Testis (tissue), 3 donors: ENCODE results near the gene SLC27A6. TPM values are rescaled to one million over a fixed set of nuclear protein-coding genes. Genes with fewer than 3 reads are reported as not detected.

ENCODE experiments used
- DNase-seq: peaks from one replicate; pipeline ENCODE4 v3.0.0-alpha.2; 2019
- H3K27ac ChIP-seq, 2 donors: fragments of 200-600 bp; sonication (generic); one replicate each; pipeline ENCODE4 v1.5.1; 2019
- H3K27me3 ChIP-seq: fragments of 200-600 bp; sonication (generic); one replicate; pipeline ENCODE4 v1.5.1; 2019
- H3K36me3 ChIP-seq: fragments of 200-600 bp; sonication (generic); one replicate; pipeline ENCODE4 v1.5.1; 2017; ENCODE audit warnings: low read depth; ENCODE audit errors: missing control alignments
- H3K4me1 ChIP-seq: fragments of 200-600 bp; sonication (generic); one replicate; pipeline ENCODE4 v1.5.1; 2019
- H3K4me3 ChIP-seq, 2 donors: fragments of 200-600 bp; sonication (generic); one replicate each; pipeline ENCODE4 v1.5.1; 2017 to 2019
- H3K9me3 ChIP-seq: fragments of 200-600 bp; sonication (generic); one replicate; pipeline ENCODE4 v1.5.1; 2017
- POLR2A ChIP-seq: fragments of 450-650 bp; IDR thresholded peaks from one replicate; pipeline ENCODE4 v1.6.1; 2017; ENCODE audit warnings: antibody characterized with exemption, mild to moderate bottlenecking, moderate library complexity
- WGBS, 2 donors: methylation state at CpG; one replicate each; pipeline ENCODE4 v1.1.5; 2018; 5-methylcytosine and 5-hydroxymethylcytosine counted together
- intact Hi-C: fragments of 100-400 bp; cut with DNase I; formaldehyde crosslinking; loops from one replicate; pipeline ENCODE4 v1.15.1; 2023; ENCODE audit warnings: low total_unique reads
- polyA plus RNA-seq: library from polyadenylated mRNA; stranded (reverse); fragments of 350-450 nt; fragmentation: Illumina TruSeq; extraction: RNeasy Lipid Tissue Mini Kit (QIAGEN cat#74804); gene quantifications from one replicate; pipeline ENCODE4 v1.2.3, GENCODE V29; 2014; ENCODE audit warnings: low read depth, low replicate concordance; ENCODE audit not compliant: insufficient read depth
- total RNA-seq, 2 donors: library from RNA; depleted of rRNA; stranded (reverse); fragments of >200 nt; gene quantifications; one replicate each; pipeline ENCODE4 v1.2.3, GENCODE V29; 2016
- TF ChIP-seq, protein P1 (sequence below), 3 experiments: fragments of 450-650 bp in 2 of 3; fragments of 200-600 bp in 1 of 3; sonication (generic) in 1 of 3; IDR thresholded peaks; one replicate each; pipeline ENCODE4 v1.5.1; 2016 to 2019; ENCODE audit warnings: antibody characterized with exemption in 3 of 3, mild to moderate bottlenecking in 2 of 3, moderate library complexity in 1 of 3

Gene SLC27A6
- total and polyA plus RNA-seq, 3 donors from 2014 or later = 6.1 to 36.4 (median 30.0) TPM

- no peaks in the 10 kb centered on the region for H3K36me3 ChIP-seq
- H3K4me3 ChIP-seq = no peak overlapping the region
- no peak for DNase-seq
- no peak for TF ChIP-seq POLR2A
- TF ChIP-seq, protein P1, sequence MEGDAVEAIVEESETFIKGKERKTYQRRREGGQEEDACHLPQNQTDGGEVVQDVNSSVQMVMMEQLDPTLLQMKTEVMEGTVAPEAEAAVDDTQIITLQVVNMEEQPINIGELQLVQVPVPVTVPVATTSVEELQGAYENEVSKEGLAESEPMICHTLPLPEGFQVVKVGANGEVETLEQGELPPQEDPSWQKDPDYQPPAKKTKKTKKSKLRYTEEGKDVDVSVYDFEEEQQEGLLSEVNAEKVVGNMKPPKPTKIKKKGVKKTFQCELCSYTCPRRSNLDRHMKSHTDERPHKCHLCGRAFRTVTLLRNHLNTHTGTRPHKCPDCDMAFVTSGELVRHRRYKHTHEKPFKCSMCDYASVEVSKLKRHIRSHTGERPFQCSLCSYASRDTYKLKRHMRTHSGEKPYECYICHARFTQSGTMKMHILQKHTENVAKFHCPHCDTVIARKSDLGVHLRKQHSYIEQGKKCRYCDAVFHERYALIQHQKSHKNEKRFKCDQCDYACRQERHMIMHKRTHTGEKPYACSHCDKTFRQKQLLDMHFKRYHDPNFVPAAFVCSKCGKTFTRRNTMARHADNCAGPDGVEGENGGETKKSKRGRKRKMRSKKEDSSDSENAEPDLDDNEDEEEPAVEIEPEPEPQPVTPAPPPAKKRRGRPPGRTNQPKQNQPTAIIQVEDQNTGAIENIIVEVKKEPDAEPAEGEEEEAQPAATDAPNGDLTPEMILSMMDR (IDR thresholded peaks at IDR 0.05) = no peak
- no peaks in the 10 kb centered on the region for H3K27me3 ChIP-seq
- no peaks in the 10 kb centered on the region for H3K4me1 ChIP-seq
- WGBS, 2 donors = 22 to 36% methylated on average over 2 of the region's 2 CpGs
- no peaks in the 10 kb centered on the region for H3K9me3 ChIP-seq
- no peak overlapping the region for H3K27ac ChIP-seq
- intact Hi-C loops = no loop called here
Measured at GRCh38 chr5:128956164-128956563, 9.1 kb upstream of the SLC27A6 start.

DNA sequence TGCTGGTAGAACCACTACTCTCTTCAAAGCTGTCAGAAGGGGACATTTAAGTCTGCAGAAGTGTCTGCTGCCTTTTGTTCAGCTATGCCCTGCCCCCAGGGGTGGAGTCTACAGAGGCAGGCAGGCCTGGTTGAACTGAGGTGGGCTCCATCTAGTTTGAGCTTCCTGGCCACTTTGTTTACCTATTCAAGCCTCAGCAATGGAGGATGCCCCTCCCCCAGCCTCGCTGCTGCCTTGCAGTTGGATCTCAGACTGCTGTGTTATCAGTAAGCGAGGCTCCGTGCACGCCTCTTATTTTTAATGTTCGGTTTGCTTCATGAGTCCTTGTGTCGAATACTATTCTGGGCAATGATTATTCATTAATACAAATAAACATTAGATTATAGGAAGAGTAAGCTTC lies 3.1 kb upstream of the SLC27A6 start:
- WGBS, 2 donors = 87 to 94% methylated on average over 6 of the region's 6 CpGs
- no peaks in the 10 kb centered on the region for H3K9me3 ChIP-seq
- H3K4me1 ChIP-seq = no peaks in the 10 kb centered on the region
- no peak for DNase-seq
- TF ChIP-seq POLR2A = no peak
- TF ChIP-seq, protein P1 (IDR thresholded peaks at IDR 0.05) = no peak
- no peaks in the 10 kb centered on the region for H3K27me3 ChIP-seq
- intact Hi-C loops = no loop called here
- H3K36me3 ChIP-seq = no peaks in the 10 kb centered on the region
- H3K4me3 ChIP-seq = no peak overlapping the region
- H3K27ac ChIP-seq = no peak overlapping the region

DNA sequence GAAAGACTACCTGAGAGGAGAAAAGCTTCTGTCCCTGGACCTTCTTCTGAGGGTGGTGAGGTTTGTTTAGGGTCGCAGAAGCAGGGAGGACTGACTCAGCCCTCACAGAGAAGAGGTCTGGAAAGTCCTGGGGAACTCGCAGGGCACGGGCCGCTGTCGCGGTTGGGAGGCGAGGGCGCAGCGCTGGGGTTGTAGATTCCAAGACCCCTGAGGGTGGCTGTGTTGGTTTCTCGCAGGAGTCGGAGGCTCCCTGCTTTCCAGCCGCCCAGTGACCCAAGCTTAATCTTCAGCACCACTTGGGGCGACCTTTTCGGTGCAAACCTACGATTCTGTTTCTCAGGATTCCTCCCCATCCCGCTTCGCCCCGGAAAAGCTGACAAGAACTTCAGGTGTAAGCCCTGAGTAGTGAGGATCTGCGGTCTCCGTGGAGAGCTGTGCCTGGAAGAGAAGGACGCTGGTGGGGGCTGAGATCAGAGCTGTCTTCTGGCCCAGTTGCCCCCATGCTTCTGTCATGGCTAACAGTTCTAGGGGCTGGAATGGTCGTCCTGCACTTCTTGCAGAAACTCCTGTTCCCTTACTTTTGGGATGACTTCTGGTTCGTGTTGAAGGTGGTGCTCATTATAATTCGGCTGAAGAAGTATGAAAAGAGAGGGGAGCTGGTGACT lies 482 bp downstream of the SLC27A6 start:
- TF ChIP-seq POLR2A = no peak
- TF ChIP-seq, protein P1 (IDR thresholded peaks at IDR 0.05) = no peak
- no peaks in the 10 kb centered on the region for H3K9me3 ChIP-seq
- H3K4me1 ChIP-seq = no peaks in the 10 kb centered on the region
- WGBS, 2 donors = 40 to 44% methylated on average over 16 to 24 of the region's 24 CpGs
- peak overlapping the region; percentile 47 to 65 for H3K4me3 ChIP-seq
- DNase-seq = peak; percentile 23
- H3K27me3 ChIP-seq = no peaks in the 10 kb centered on the region
- intact Hi-C loops = no loop called here
- H3K27ac ChIP-seq = peak overlapping the region in 1 of 2 donors; percentile 59
- H3K36me3 ChIP-seq = no peaks in the 10 kb centered on the region

DNA sequence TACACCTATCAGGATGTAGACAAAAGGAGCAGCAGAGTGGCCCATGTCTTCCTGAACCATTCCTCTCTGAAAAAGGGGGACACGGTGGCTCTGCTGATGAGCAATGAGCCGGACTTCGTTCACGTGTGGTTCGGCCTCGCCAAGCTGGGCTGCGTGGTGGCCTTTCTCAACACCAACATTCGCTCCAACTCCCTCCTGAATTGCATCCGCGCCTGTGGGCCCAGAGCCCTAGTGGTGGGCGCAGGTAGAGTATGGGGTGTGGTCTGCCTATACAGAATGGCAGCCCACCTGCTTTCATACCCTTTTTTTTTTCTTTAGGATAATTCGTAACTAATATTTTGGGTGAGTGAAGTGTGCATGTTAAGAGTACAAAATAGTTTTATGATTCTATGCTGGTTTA lies 1.1 kb downstream of the SLC27A6 start:
- no peaks in the 10 kb centered on the region for H3K9me3 ChIP-seq
- H3K4me1 ChIP-seq = no peaks in the 10 kb centered on the region
- no peak overlapping the region for H3K27ac ChIP-seq
- no peaks in the 10 kb centered on the region for H3K36me3 ChIP-seq
- 57 to 87% methylated on average over 12 of the region's 12 CpGs for WGBS, 2 donors
- intact Hi-C loops = no loop called here
- peak; percentile 20 for DNase-seq
- H3K4me3 ChIP-seq = peak overlapping the region in 1 of 2 donors; percentile 65
- H3K27me3 ChIP-seq = no peaks in the 10 kb centered on the region
- TF ChIP-seq, protein P1 (IDR thresholded peaks at IDR 0.05) = no peak
- no peak for TF ChIP-seq POLR2A

DNA sequence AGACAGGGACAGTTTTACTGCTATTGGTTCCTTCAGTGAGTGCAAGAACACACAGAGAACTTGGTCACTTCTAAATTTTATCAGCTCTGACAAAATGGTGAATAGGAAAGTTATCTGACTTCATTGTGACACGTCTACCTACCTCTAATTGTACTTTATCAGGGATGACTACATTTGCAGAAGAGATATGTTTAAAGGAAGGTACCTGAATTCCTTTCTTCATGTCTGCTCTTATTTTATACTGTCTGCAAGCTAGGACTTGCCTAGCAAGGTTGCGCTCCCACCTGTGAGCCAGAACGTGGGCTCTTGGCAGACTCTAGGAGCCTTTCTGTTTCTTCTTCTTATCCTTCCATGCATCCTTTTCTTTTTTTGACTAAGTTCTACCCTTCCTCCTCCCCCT lies 1.6 kb downstream of the SLC27A6 start:
- DNase-seq = no peak
- no peak overlapping the region for H3K27ac ChIP-seq
- H3K9me3 ChIP-seq = no peaks in the 10 kb centered on the region
- no peaks in the 10 kb centered on the region for H3K4me1 ChIP-seq
- no peaks in the 10 kb centered on the region for H3K36me3 ChIP-seq
- H3K27me3 ChIP-seq = no peaks in the 10 kb centered on the region
- WGBS, 2 donors = 46 to 69% methylated on average over 3 of the region's 3 CpGs
- no peak for TF ChIP-seq POLR2A
- TF ChIP-seq, protein P1 (IDR thresholded peaks at IDR 0.05) = no peak
- intact Hi-C loops = no loop called here
- no peak overlapping the region for H3K4me3 ChIP-seq
